ENCODE measurements around the gene SV2C.

Gene SV2C

GRCh38 chr5:76204713-76205112 is 121.5 kb downstream of the SV2C start:
- H3K27ac ChIP-seq = no peak overlapping the region
- TF ChIP-seq ZFX (IDR thresholded peaks at IDR 0.05) (no peak), CTCF (conservative IDR thresholded peaks at IDR 0.05) (no peak)

DNA sequence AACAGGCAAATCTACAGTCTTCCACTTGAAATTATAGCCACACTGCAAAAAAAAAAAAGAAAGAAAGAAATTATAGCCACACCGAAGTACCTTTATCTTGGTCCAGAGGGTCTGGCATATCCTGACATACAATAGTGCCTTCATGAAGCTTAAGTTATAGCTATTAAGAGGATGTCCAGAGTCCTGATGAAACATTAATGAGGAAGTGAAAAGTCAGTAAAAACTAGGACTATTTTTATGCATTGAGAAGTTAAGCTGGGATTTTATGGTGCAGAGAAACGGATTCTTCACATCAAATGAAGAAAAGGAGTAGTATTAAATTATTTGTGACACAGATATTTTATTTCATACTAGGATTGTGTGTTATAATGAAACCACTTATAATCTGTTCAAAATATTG is 123.9 kb downstream of the SV2C start:
- TF ChIP-seq CTCF (conservative IDR thresholded peaks at IDR 0.05) (no peak), ZFX (IDR thresholded peaks at IDR 0.05) (no peak)
- no peak overlapping the region for H3K27ac ChIP-seq

GRCh38 chr5:76209297-76209696 is 126.1 kb downstream of the SV2C start:
- H3K27ac ChIP-seq = no peak overlapping the region
- TF ChIP-seq ZFX (IDR thresholded peaks at IDR 0.05) = no peak
- TF ChIP-seq CTCF (conservative IDR thresholded peaks at IDR 0.05) = peak; percentile 50

DNA sequence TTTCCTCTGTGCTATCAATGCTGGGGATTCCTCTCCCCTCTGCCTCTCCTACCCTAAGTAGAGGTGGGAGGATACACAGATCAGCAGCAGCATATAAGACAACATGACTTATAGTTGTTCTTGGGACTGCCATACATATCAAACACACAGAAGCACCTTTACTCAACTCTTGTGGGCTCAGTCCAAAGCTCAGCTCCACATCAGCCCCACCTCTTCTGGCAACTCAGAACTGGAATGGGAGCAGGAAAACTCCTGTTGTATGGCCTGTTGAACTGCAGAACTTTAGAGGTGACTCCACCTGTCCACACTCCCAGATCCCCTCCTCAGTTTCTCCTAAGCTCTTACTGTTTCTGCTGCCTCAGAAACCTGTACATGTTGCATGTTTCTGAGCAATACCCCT is 127.8 kb downstream of the SV2C start:
- H3K27ac ChIP-seq = no peak overlapping the region
- TF ChIP-seq CTCF (conservative IDR thresholded peaks at IDR 0.05) (no peak), ZFX (IDR thresholded peaks at IDR 0.05) (no peak)

DNA sequence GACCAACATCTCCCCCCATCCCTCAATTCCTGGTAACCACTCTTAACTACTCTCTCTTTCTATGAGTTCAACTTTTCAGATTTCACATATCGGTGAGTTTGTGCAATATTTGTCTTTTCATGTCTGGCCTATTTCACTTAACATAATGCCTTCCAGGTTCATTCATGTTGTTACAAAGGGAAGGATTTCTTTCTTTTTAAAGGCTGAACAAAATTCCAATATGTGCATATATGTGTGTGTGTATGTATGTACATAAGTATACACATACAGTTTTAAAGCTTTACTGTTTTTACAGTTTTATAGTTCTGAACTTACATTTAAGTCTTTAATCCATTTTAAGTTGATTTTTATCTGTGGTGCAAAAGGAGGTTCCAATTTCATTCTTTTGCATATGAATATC is 130.7 kb downstream of the SV2C start:
- H3K27ac ChIP-seq = no peak overlapping the region

GRCh38 chr5:76216748-76217147 is 133.6 kb downstream of the SV2C start:
- H3K27ac ChIP-seq = no peak overlapping the region
- TF ChIP-seq CTCF (conservative IDR thresholded peaks at IDR 0.05) (no peak), ZFX (IDR thresholded peaks at IDR 0.05) (no peak)

More for the DNA sequence above, 130.7 kb downstream of the SV2C start:
- TF ChIP-seq ZFX (IDR thresholded peaks at IDR 0.05) (no peak), CTCF (conservative IDR thresholded peaks at IDR 0.05) (no peak)

- no peak for TF ChIP-seq ZFX (IDR thresholded peaks at IDR 0.05)
- no peak for TF ChIP-seq CTCF (conservative IDR thresholded peaks at IDR 0.05)
- no peak overlapping the region for H3K27ac ChIP-seq
Measured at GRCh38 chr5:76219636-76220035, 136.5 kb downstream of the SV2C start.
